ENCODE results near the gene FILIP1.
"Not testable (repeated sequence)": the region's sequence is repeated elsewhere in the genome, so short reads cannot be mapped to it uniquely, and the experiment has no call there.

The FILIP1 gene

DNA sequence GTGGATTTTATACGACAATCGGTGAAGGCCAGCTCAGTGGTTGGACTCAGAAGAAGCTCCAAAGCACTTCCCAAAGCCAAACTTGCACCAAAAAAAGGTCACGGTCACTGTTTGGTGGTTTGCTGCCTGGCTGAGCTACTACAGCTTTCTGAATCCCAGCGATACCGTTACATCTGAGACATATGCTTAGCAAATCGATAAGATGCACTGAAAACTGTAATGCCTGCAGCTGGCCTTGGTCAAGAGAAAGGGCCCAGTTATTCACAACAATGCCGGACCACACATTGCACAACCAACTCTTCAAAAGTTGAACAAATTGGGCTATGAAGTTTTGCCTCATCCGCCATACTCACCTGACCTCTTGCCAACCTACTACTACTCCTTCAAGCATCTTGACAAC is 70.2 kb downstream of the FILIP1 start:
- DNase-seq (ENCODE audit: low read depth, low spot score), result no peak
- H3K27ac ChIP-seq, result no peak overlapping the region

- no peak overlapping the region for H3K27ac ChIP-seq
- DNase-seq (ENCODE audit: low read depth, low spot score), result no peak
Measured at GRCh38 chr6:75422024-75422639, 71.5 kb downstream of the FILIP1 start.

DNA sequence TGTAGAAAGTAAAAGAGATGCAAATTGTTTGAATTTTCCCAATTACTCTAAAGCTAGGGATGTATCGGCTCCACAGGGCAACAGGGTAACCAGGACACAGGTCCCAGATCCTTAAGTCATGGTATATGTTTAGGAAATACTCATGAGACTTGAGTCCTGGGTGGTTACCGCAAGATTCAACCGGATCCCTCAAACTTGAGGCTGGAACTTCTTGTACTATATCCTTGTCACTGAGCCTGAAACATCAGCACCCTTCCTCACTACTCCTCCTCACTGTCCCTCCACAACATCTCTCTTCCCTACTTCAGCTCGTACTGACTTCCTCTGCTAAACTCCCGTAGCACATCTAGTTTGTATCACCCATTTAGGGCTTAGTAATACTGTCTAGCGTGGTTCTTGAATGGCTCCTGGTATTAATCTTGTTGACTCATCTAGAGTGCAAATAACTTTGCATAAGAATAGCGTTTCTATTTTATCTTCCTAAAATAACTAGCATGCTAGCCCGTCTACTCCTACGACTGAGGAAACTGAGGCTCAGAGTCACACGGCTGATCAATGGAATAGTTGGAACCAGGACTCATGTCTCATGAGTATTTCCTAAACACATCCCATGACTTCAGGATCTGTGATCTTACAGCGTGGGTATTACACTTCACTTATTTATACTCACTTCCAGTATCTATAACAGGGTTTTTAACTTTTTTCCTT is 72.1 kb downstream of the FILIP1 start:
- no peak overlapping the region for H3K27ac ChIP-seq
- no peak for DNase-seq (ENCODE audit: low read depth, low spot score)

DNA sequence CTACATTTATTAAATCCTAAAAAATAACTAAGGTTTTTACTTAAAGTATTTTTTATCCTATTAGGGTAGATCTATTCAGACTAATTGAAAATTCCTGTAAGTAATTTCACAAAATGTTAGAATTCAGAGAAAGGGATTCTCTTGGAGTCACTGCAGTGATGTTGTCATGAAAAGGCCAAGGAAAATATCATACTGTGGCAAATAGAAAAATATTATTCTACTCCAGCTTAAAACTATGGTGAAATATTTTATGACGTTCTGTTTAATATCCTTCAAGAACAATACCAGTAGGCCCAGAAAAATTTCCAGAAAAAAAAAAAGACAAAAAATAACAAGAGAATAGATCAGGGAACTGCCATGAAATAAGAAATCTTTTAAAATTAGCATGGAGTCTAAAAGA is 73.6 kb downstream of the FILIP1 start:
- H3K27ac ChIP-seq, result no peak overlapping the region
- DNase-seq (ENCODE audit: low read depth, low spot score), result no peak

- H3K27ac ChIP-seq, result no peak overlapping the region
- no peak for DNase-seq (ENCODE audit: low read depth, low spot score)
Measured at GRCh38 chr6:75419416-75419815, 74.2 kb downstream of the FILIP1 start.

- DNase-seq (ENCODE audit: low read depth, low spot score), result peak; percentile 43
- H3K27ac ChIP-seq, result peak overlapping the region; percentile 13
Measured at GRCh38 chr6:75418233-75418632, 75.4 kb downstream of the FILIP1 start.

DNA sequence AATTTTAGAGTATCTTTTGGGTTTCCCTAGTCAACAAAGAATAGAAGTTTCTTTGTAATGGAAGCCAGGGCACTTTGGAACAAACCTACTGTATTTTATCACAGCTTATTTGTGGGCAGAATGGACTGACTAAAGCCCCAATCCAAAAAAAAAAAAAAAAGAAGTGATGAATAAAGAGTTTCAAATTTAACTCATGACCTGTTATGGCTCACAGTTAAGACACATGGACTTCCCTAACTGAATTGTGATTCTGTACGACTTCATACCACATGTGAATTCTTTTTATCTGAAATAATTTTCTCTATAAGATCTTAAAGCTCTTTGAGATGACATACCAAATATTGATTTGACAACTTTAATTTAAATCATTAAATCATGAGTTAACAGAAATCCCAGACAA is 77.2 kb downstream of the FILIP1 start:
- no peak for DNase-seq (ENCODE audit: low read depth, low spot score)
- no peak overlapping the region for H3K27ac ChIP-seq

DNA sequence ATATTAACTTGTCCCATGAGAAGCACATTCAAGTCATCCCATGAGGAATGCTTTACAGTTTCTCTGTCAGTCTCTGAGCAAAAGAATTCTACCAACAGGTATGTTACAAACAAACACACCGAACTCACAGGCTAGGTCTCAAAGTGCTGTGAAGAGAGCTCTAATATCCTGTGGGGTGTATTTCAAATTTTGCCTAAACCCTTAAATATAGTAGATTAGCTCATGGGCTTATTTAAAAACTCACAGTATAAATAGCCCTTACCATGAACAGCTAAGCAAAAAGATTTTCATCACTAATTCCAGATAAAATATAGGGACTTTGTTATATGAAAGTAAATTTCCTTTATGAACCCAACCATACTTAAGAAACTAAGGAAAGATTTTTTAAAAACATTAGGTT is 77.8 kb downstream of the FILIP1 start:
- H3K27ac ChIP-seq, result no peak overlapping the region

DNA sequence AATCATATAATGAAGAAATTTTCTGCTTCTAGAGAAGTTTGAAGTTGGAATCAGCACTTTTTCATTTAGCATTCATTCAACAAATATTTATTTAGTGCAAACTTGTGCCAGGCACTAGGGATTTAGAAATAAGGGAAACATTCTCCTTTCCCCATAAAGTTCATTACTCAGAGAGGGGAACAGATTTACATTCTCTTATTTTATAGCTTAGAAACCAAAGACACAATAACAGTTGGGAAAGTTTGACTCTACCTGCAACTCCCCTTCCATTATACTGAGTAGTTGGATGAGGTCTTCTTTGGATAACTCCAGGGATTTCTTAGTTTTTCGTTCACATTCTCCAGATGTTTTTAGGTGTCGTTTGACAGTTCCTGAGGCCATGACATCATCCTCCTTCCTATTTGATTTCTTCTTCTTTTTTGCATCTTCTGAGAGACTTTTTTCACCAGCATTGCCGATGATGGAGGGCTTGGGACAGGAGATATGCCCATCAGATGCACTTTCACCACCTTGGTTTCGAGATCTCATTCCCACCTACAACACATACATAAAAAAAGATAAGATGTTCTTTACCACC is 79.1 kb downstream of the FILIP1 start:
- no peak for DNase-seq (ENCODE audit: low read depth, low spot score)
- H3K27ac ChIP-seq, result no peak overlapping the region

More for the DNA sequence above, 77.8 kb downstream of the FILIP1 start:
- DNase-seq (ENCODE audit: low read depth, low spot score), result no peak

GRCh38 chr6:75412969-75413662 is 80.5 kb downstream of the FILIP1 start:
- H3K27ac ChIP-seq, result no peak overlapping the region
- no peak for DNase-seq (ENCODE audit: low read depth, low spot score)

- DNase-seq (ENCODE audit: low read depth, low spot score), result not testable (repeated sequence)
Measured at GRCh38 chr6:75410564-75410963, 83.0 kb downstream of the FILIP1 start.

GRCh38 chr6:75409928-75410327 is 83.7 kb downstream of the FILIP1 start:
- H3K27ac ChIP-seq, result no peak overlapping the region
- no peak for DNase-seq (ENCODE audit: low read depth, low spot score)

More at GRCh38 chr6:75410564-75410963, 83.0 kb downstream of the FILIP1 start:
- H3K27ac ChIP-seq, result not testable (repeated sequence)

DNA sequence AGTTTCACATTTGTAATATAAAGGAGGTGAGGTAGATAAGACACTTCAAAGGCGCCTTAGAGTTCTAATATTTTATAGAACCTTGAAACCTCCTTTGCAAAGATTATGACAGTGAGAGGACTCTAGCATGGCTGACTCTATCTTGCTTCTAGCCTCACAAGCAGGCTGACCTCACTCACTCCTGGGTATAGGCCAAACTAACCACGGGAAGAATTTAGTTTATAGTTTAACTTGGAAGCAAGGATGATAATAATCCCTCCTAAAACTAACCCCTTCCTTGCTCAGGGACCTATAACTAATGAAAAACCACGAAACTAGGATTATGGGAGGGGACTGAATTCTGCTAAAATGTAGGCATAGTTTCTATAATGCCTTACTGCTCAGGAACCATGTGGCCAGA is 84.3 kb downstream of the FILIP1 start:
- no peak overlapping the region for H3K27ac ChIP-seq
- DNase-seq (ENCODE audit: low read depth, low spot score), result no peak

- DNase-seq (ENCODE audit: low read depth, low spot score), result no peak
- no peak overlapping the region for H3K27ac ChIP-seq
Measured at GRCh38 chr6:75403563-75404080, 90.0 kb downstream of the FILIP1 start.

GRCh38 chr6:75402296-75402695 is 91.3 kb downstream of the FILIP1 start:
- no peak overlapping the region for H3K27ac ChIP-seq

GRCh38 chr6:75397656-75398465 is 95.7 kb downstream of the FILIP1 start:
- no peak for DNase-seq (ENCODE audit: low read depth, low spot score)
- H3K27ac ChIP-seq, result no peak overlapping the region

More at GRCh38 chr6:75402296-75402695, 91.3 kb downstream of the FILIP1 start:
- DNase-seq (ENCODE audit: low read depth, low spot score), result no peak

GRCh38 chr6:75397171-75397570 is 96.4 kb downstream of the FILIP1 start:
- H3K27ac ChIP-seq, result no peak overlapping the region
- no peak for DNase-seq (ENCODE audit: low read depth, low spot score)

- no peak for DNase-seq (ENCODE audit: low read depth, low spot score)
Measured at GRCh38 chr6:75396005-75396800, 97.4 kb downstream of the FILIP1 start.

DNA sequence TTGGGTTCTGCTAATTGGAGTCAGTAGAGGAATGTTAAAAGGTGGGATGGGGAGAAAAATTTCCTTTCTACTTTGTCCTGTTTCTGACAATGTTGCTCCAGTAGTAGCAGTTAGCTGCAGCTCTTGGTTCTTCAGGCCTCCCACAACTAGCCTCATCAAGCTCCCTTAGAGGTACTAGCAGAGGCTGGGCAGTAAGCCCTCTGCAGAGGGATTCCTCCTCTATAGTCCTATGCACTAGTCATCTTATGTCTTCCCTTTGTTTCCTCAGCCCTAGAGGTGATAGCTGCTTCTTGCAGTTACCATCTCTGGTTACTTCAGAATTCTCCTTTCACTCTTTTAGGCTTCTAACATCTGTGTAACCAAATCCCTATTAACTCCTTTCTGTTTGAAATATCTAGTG is 99.8 kb downstream of the FILIP1 start:
- no peak for DNase-seq (ENCODE audit: low read depth, low spot score)
- H3K27ac ChIP-seq, result no peak overlapping the region

More at GRCh38 chr6:75396005-75396800, 97.4 kb downstream of the FILIP1 start:
- H3K27ac ChIP-seq, result no peak overlapping the region

Data from epithelial cell of prostate (primary cell).